ENCODE results near the gene SPIRE2.

- TF ChIP-seq, protein P1, sequence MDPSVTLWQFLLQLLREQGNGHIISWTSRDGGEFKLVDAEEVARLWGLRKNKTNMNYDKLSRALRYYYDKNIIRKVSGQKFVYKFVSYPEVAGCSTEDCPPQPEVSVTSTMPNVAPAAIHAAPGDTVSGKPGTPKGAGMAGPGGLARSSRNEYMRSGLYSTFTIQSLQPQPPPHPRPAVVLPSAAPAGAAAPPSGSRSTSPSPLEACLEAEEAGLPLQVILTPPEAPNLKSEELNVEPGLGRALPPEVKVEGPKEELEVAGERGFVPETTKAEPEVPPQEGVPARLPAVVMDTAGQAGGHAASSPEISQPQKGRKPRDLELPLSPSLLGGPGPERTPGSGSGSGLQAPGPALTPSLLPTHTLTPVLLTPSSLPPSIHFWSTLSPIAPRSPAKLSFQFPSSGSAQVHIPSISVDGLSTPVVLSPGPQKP (CRISPR knock-in tag; IDR thresholded peaks at IDR 0.05): no peak
- TF ChIP-seq, protein P2, sequence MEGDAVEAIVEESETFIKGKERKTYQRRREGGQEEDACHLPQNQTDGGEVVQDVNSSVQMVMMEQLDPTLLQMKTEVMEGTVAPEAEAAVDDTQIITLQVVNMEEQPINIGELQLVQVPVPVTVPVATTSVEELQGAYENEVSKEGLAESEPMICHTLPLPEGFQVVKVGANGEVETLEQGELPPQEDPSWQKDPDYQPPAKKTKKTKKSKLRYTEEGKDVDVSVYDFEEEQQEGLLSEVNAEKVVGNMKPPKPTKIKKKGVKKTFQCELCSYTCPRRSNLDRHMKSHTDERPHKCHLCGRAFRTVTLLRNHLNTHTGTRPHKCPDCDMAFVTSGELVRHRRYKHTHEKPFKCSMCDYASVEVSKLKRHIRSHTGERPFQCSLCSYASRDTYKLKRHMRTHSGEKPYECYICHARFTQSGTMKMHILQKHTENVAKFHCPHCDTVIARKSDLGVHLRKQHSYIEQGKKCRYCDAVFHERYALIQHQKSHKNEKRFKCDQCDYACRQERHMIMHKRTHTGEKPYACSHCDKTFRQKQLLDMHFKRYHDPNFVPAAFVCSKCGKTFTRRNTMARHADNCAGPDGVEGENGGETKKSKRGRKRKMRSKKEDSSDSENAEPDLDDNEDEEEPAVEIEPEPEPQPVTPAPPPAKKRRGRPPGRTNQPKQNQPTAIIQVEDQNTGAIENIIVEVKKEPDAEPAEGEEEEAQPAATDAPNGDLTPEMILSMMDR (IDR thresholded peaks at IDR 0.05 in 2 of 3, conservative IDR thresholded peaks at IDR 0.05 in 1 of 3; ENCODE audit: insufficient read depth in 2 of 3, low read depth in 1 of 3, low read length in 3 of 3): no peak
- TF ChIP-seq CTCFL (IDR thresholded peaks at IDR 0.05; ENCODE audit: borderline replicate concordance, insufficient read depth, low read depth, low read length, poor library complexity, severe bottlenecking) (no peak), ZNF253 (CRISPR knock-in tag; conservative IDR thresholded peaks at IDR 0.05) (no peak)
- TF ChIP-seq, protein P3, sequence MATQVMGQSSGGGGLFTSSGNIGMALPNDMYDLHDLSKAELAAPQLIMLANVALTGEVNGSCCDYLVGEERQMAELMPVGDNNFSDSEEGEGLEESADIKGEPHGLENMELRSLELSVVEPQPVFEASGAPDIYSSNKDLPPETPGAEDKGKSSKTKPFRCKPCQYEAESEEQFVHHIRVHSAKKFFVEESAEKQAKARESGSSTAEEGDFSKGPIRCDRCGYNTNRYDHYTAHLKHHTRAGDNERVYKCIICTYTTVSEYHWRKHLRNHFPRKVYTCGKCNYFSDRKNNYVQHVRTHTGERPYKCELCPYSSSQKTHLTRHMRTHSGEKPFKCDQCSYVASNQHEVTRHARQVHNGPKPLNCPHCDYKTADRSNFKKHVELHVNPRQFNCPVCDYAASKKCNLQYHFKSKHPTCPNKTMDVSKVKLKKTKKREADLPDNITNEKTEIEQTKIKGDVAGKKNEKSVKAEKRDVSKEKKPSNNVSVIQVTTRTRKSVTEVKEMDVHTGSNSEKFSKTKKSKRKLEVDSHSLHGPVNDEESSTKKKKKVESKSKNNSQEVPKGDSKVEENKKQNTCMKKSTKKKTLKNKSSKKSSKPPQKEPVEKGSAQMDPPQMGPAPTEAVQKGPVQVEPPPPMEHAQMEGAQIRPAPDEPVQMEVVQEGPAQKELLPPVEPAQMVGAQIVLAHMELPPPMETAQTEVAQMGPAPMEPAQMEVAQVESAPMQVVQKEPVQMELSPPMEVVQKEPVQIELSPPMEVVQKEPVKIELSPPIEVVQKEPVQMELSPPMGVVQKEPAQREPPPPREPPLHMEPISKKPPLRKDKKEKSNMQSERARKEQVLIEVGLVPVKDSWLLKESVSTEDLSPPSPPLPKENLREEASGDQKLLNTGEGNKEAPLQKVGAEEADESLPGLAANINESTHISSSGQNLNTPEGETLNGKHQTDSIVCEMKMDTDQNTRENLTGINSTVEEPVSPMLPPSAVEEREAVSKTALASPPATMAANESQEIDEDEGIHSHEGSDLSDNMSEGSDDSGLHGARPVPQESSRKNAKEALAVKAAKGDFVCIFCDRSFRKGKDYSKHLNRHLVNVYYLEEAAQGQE (IDR thresholded peaks at IDR 0.05; ENCODE audit: borderline replicate concordance): no peak
- TF ChIP-seq, protein P3 (CRISPR knock-in tag; IDR thresholded peaks at IDR 0.05; ENCODE audit: low read depth): no peak
These were observed 5.0 kb upstream of the SPIRE2 start for GRCh38 chr16:89823087-89823823.

All from K562 (cell line).